Measurements from ENCODE around the gene TXNIP. TPM values are rescaled to one million over a fixed set of nuclear protein-coding genes. Genes with fewer than 3 reads are reported as not detected.

The TXNIP gene
- total RNA-seq, 1 experiment from 2014 or later, result 131 TPM

DNA sequence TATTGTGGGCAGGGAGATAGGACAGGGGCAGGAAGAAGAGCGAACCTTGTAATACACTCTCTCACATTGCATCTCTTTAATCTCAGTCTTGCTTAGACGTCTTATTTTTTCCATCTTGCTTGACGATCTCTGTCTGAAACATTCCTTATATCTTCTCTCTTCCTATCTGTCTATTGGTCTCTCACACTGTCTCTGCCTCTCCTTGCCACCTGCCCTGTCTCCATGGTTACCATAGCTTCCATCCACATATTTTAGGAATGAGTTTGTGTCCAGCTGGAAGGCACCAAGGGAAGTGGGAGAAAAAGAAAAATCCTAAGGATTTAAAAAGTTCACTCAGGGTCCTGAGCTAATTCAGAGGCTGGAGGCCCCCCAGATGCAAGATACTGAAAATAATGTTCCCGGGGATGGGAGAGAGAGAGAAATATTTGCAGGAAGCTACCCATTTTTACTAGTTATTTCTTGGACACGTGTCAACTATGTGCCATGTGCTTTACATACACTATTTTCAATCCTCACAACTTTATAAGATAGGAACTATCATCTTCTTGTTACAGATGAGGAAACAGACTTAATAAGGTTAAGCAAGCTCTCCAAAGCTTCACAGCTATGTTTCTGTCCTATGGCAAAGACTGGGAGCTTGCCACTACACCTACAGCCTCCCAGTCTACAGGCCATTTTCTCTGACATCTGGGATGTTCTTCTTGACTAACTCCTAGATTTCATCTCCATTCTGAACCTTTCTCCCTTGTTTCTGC, 32.9 kb downstream of the TXNIP start:
- Histone ChIP-seq H3K9me3 (ENCODE audit: insufficient read depth, low read depth) (no peaks in the 10 kb centered on the region), H3K4me2 (peak overlapping the region; percentile 84), H3F3A (ENCODE audit: insufficient read depth, low read depth) (peaks cover 14% of the 10 kb centered on the region), H3K27ac (no peak overlapping the region), H2AFZ (peak overlapping the region; percentile 85; the same call in 1 of the 2 replicates), H3K4me1 (replicated peaks; ENCODE audit: insufficient read depth) (peaks cover 27% of the 10 kb centered on the region), H3K79me2 (ENCODE audit: low read depth) (no peaks in the 10 kb centered on the region), H3K27me3 (ENCODE audit: insufficient read depth, low read depth) (peaks cover 15% of the 10 kb centered on the region), H3K36me3 (ENCODE audit: low read depth) (no peaks in the 10 kb centered on the region), H4K20me1 (ENCODE audit: insufficient read depth) (no peaks in the 10 kb centered on the region), H3K9me2 (ENCODE audit: insufficient read depth) (no peaks in the 10 kb centered on the region), H3K4me3 (peak overlapping the region; percentile 65)
- POLR2A ChIA-PET (ENCODE audit: unreplicated experiment), result interaction anchor here (0.6 to 1.0 kb wide), 3 partner anchors 12 to 36 kb away, joined by 4 to 9 read pairs (median 5); partner anchors contain the start of gene RBM8A
- CTCF ChIA-PET, result interaction anchor here (0.9 to 1.4 kb wide), 2 partner anchors 36 to 72 kb away, joined by 3 to 7 read pairs; partner anchors contain the start of gene RBM8A
- peak in 1 of 2 experiments; percentile 60 for DNase-seq
- intact Hi-C loops (cut with micrococcal nuclease; ENCODE audit: unreplicated experiment), result loop anchor here (2.0 kb wide), 1 partner anchor 31 kb away; no protein-coding TSS in a partner anchor
- TF ChIP-seq, protein P1, sequence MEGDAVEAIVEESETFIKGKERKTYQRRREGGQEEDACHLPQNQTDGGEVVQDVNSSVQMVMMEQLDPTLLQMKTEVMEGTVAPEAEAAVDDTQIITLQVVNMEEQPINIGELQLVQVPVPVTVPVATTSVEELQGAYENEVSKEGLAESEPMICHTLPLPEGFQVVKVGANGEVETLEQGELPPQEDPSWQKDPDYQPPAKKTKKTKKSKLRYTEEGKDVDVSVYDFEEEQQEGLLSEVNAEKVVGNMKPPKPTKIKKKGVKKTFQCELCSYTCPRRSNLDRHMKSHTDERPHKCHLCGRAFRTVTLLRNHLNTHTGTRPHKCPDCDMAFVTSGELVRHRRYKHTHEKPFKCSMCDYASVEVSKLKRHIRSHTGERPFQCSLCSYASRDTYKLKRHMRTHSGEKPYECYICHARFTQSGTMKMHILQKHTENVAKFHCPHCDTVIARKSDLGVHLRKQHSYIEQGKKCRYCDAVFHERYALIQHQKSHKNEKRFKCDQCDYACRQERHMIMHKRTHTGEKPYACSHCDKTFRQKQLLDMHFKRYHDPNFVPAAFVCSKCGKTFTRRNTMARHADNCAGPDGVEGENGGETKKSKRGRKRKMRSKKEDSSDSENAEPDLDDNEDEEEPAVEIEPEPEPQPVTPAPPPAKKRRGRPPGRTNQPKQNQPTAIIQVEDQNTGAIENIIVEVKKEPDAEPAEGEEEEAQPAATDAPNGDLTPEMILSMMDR (conservative IDR thresholded peaks at IDR 0.05), result no peak
- TF ChIP-seq EZH2 (IDR thresholded peaks at IDR 0.05; ENCODE audit: low read depth), result no peak
- BruUV-seq (replicated peaks), result no TSS peak

- TF ChIP-seq EZH2 (IDR thresholded peaks at IDR 0.05; ENCODE audit: low read depth), result no peak
- TF ChIP-seq, protein P1 (conservative IDR thresholded peaks at IDR 0.05), result no peak
- Histone ChIP-seq H3K9me2 (ENCODE audit: insufficient read depth) (no peaks in the 10 kb centered on the region), H3K9me3 (ENCODE audit: insufficient read depth, low read depth) (no peaks in the 10 kb centered on the region), H3K4me1 (replicated peaks; ENCODE audit: insufficient read depth) (peaks cover 31% of the 10 kb centered on the region), H3K36me3 (ENCODE audit: low read depth) (no peaks in the 10 kb centered on the region), H3K27ac (no peak overlapping the region), H3K4me2 (peak overlapping the region; percentile 84), H4K20me1 (ENCODE audit: insufficient read depth) (no peaks in the 10 kb centered on the region), H3K79me2 (ENCODE audit: low read depth) (no peaks in the 10 kb centered on the region), H3F3A (ENCODE audit: insufficient read depth, low read depth) (peaks cover 14% of the 10 kb centered on the region), H3K4me3 (peak overlapping the region; percentile 49; the same call in 1 of the 2 replicates), H2AFZ (peak overlapping the region; percentile 69), H3K27me3 (ENCODE audit: insufficient read depth, low read depth) (peaks cover 17% of the 10 kb centered on the region)
- ChIA-PET CTCF (interaction anchor here (0.6 to 1.4 kb wide), 4 partner anchors 9 to 241 kb away, joined by 3 to 7 read pairs (median 6); partner anchors contain the start of gene RBM8A), POLR2A (ENCODE audit: unreplicated experiment) (interaction anchor here (0.6 to 1.0 kb wide), 2 partner anchors 35 to 36 kb away, joined by 4 to 9 read pairs; partner anchors contain the start of gene RBM8A)
- intact Hi-C loops (cut with micrococcal nuclease; ENCODE audit: unreplicated experiment), result loop anchor here (2.0 kb wide), 1 partner anchor 32 kb away; no protein-coding TSS in a partner anchor
- no peak for DNase-seq
- no TSS peak for BruUV-seq (replicated peaks)
These were observed 33.9 kb downstream of the TXNIP start for GRCh38 chr1:145962157-145963102.
